K562 (cell line): ENCODE data around the gene NFATC2. TPM values are rescaled to one million over a fixed set of nuclear protein-coding genes. Genes with fewer than 3 reads are reported as not detected.

Experiments
- ATAC-seq: fragments of 200-7000 bp; cut with Tn5 transposase; 3 replicates; pipeline ENCODE4 v1.9.1; 2020; ENCODE audit warnings: moderate library complexity
- BruUV-seq: library from RNA; stranded (reverse); fragments of 400-500 nt; replicated peaks from 2 replicates; lab custom pipeline; 2021; lab: Mats Ljungman, UMichigan
- CTCF ChIA-PET: fragments of 300-600 bp; formaldehyde crosslinking; extraction: SDS; loops from one replicate; lab custom pipeline; 2021; ENCODE audit warnings: low intra/inter-chr PET ratio; lab: Yijun Ruan, JAX
- POLR2A ChIA-PET: fragments of 300-600, 350-650 bp; sonication (Branson Sonifier 250); formaldehyde crosslinking; extraction: SDS; loops from one replicate; lab custom pipeline; 2021; ENCODE audit warnings: antibody characterized with exemption, inconsistent platforms; lab: Yijun Ruan, JAX
- DNase-seq, 4 experiments: peaks; one replicate each; pipeline versions ENCODE4 v3.0.0 to v3.0.0-alpha.2; 2011 to 2018; ENCODE audit warnings: low spot score in 3 of 4, mixed read lengths in 3 of 4; ENCODE audit errors: extremely low read depth in 1 of 4
- FAIRE-seq: peaks from 2 replicates; lab custom pipeline; 2011; peaks lifted over from hg19 to GRCh38; lab: Jason Lieb, UNC
- H2AFZ ChIP-seq: 2 replicates; pipeline ENCODE4 v1.6.0; 2011; ENCODE audit warnings: low read depth, low read length, control low read depth, inconsistent platforms
- H3K27ac ChIP-seq: fragments of 200-600 bp; 3 replicates; pipeline ENCODE4 v1.8.0; 2011; ENCODE audit warnings: low read depth, mild to moderate bottlenecking, control low read depth, inconsistent platforms, low read length, moderate library complexity, mixed read lengths; ENCODE audit errors: extremely low read depth
- H3K27me3 ChIP-seq, 2 experiments: fragments of 300-600 bp in 1 of 2; 2 replicates in 1 of 2; 3 replicates in 1 of 2; pipeline versions ENCODE4 v1.6.0 to v1.8.0; 2011; ENCODE audit warnings: inconsistent platforms in 2 of 2, low read length in 2 of 2, mild to moderate bottlenecking in 1 of 2, mixed read lengths in 1 of 2, moderate library complexity in 1 of 2; ENCODE audit not compliant: control insufficient read depth in 2 of 2, insufficient read depth in 2 of 2
- H3K36me3 ChIP-seq: fragments of 300-600 bp; 3 replicates; pipeline ENCODE4 v1.8.0; 2011; ENCODE audit warnings: mild to moderate bottlenecking, low read length, inconsistent platforms; ENCODE audit not compliant: control insufficient read depth, insufficient read depth
- H3K4me1 ChIP-seq, 2 experiments: fragments of 200-600 bp in 1 of 2; replicated peaks in 1 of 2; 2 replicates in 1 of 2; 3 replicates in 1 of 2; pipeline versions ENCODE4 v1.5.1 to v1.8.0; 2011; ENCODE audit warnings: inconsistent platforms in 2 of 2, low read length in 2 of 2, mild to moderate bottlenecking in 1 of 2, mixed read lengths in 1 of 2, moderate library complexity in 1 of 2; ENCODE audit not compliant: control insufficient read depth in 2 of 2, insufficient read depth in 2 of 2
- H3K4me2 ChIP-seq: 2 replicates; pipeline ENCODE4 v1.6.1; 2011; ENCODE audit warnings: low read length, control low read depth, inconsistent platforms, mixed read lengths; ENCODE audit not compliant: insufficient read depth
- H3K4me3 ChIP-seq: fragments of 200-600 bp; sonication (generic), shearing (Covaris generic); 2 replicates; pipeline ENCODE4 v1.5.1; 2016; ENCODE audit warnings: control low read depth, inconsistent platforms
- H3K79me2 ChIP-seq: fragments of 200-600 bp; 3 replicates; pipeline ENCODE4 v1.8.0; 2011; ENCODE audit warnings: low read length, inconsistent platforms; ENCODE audit not compliant: control insufficient read depth, insufficient read depth
- H3K9ac ChIP-seq, 2 experiments: 2 replicates each; pipeline versions ENCODE4 v1.6.0 to v1.6.1; 2011; ENCODE audit warnings: low read depth in 2 of 2, low read length in 2 of 2, control low read depth in 1 of 2, inconsistent platforms in 1 of 2, mild to moderate bottlenecking in 1 of 2, mixed read lengths in 1 of 2; ENCODE audit not compliant: insufficient read depth in 1 of 2
- H3K9me1 ChIP-seq: one replicate; pipeline ENCODE4 v1.6.0; 2011; ENCODE audit warnings: inconsistent platforms, mild to moderate bottlenecking, low read length, moderate library complexity; ENCODE audit not compliant: control insufficient read depth, insufficient read depth
- H3K9me3 ChIP-seq: replicated peaks from 2 replicates; pipeline ENCODE4 v1.5.1; 2011; ENCODE audit warnings: low read depth, low read length, inconsistent platforms; ENCODE audit not compliant: control insufficient read depth, insufficient read depth
- H4K20me1 ChIP-seq: replicated peaks from 2 replicates; pipeline ENCODE4 v1.6.1; 2011; ENCODE audit warnings: low read length, inconsistent platforms, mixed read lengths; ENCODE audit not compliant: control insufficient read depth, insufficient read depth
- CEBPB ChIP-seq: fragments of 450-650 bp; IDR thresholded peaks from 2 replicates; pipeline ENCODE4 v1.6.1; 2016; ENCODE audit warnings: missing genetic modification characterization, missing compliant biosample characterization
- CREB5 ChIP-seq: fragments of 250-450 bp; sonication (Bioruptor Pico); IDR thresholded peaks from 2 replicates; pipeline ENCODE4 v1.5.0; 2020; ENCODE audit warnings: mild to moderate bottlenecking
- KDM2B ChIP-seq: fragments of 250-450 bp; sonication (Bioruptor Pico); IDR thresholded peaks from 2 replicates; pipeline ENCODE4 v1.8.0; 2021; ENCODE audit warnings: mild to moderate bottlenecking, moderate library complexity
- NUFIP1 ChIP-seq: fragments of 450-650 bp; IDR thresholded peaks from 2 replicates; pipeline ENCODE4 v1.6.1; 2018; ENCODE audit not compliant: partially characterized antibody
- PPARD ChIP-seq: fragments of 250-450 bp; sonication (Bioruptor Pico); IDR thresholded peaks from 2 replicates; pipeline ENCODE4 v1.8.0; 2022; ENCODE audit warnings: inconsistent platforms, mild to moderate bottlenecking, moderate library complexity
- RERE ChIP-seq: sonication (generic); formaldehyde crosslinking; IDR thresholded peaks from 2 replicates; pipeline ENCODE4 v1.8.0; 2023; ENCODE audit warnings: missing genetic modification reagents, mild to moderate bottlenecking, borderline replicate concordance
- SNRNP70 ChIP-seq: fragments of 200-400 bp; formaldehyde crosslinking; optimal IDR thresholded peaks from 2 replicates; pipeline ENCODE3; 2017; ENCODE audit warnings: low read depth, low read length
- TCFL5 ChIP-seq: fragments of 250-450 bp; sonication (Bioruptor Pico); conservative IDR thresholded peaks from 2 replicates; pipeline ENCODE4 v1.6.1; 2021; ENCODE audit warnings: mild to moderate bottlenecking, moderate library complexity, matching md5 sums
- ZBTB17 ChIP-seq: fragments of 450-650 bp; formaldehyde crosslinking; IDR thresholded peaks from 2 replicates; pipeline ENCODE4 v1.4.0; 2020; ENCODE audit warnings: mild to moderate bottlenecking
- ZNF121 ChIP-seq: sonication (generic); formaldehyde crosslinking; conservative IDR thresholded peaks from 2 replicates; pipeline ENCODE4 v1.8.0; 2022; ENCODE audit warnings: missing genetic modification reagents
- ZNF146 ChIP-seq: IDR thresholded peaks from one replicate; pipeline ENCODE4 v1.6.1; 2018; ENCODE audit warnings: missing compliant biosample characterization; ENCODE audit not compliant: unreplicated experiment
- ZNF184 ChIP-seq: sonication (generic); formaldehyde crosslinking; IDR thresholded peaks from 2 replicates; pipeline ENCODE4 v1.5.0; 2020; ENCODE audit warnings: missing genetic modification reagents
- ZNF444 ChIP-seq: fragments of 250-450 bp; sonication (Bioruptor Pico); IDR thresholded peaks from 2 replicates; pipeline ENCODE4 v1.4.0; 2020; ENCODE audit warnings: mild to moderate bottlenecking, moderate library complexity
- ZNF778 ChIP-seq: fragments of 450-650 bp; formaldehyde crosslinking; IDR thresholded peaks from 2 replicates; pipeline ENCODE4 v1.4.0; 2020; ENCODE audit warnings: mild to moderate bottlenecking, moderate library complexity
- WGBS: fragments of 100-300 bp; shearing (Covaris generic); methylation state at CpG from one replicate; pipeline ENCODE4 v1.1.6; 2016; ENCODE audit warnings: low coverage, mixed read lengths; ENCODE audit not compliant: insufficient coverage; ENCODE audit errors: missing lambda C conversion rate; 5-methylcytosine and 5-hydroxymethylcytosine counted together
- in situ Hi-C: fragments of 300-500 bp; cut with MboI; formaldehyde crosslinking; loops from 4 replicates; pipeline ENCODE4 v1.15.0; 2018; ENCODE audit warnings: inconsistent platforms, mixed read lengths
- intact Hi-C: fragments of 100-400 bp; cut with micrococcal nuclease; formaldehyde crosslinking; loops from 2 replicates; pipeline ENCODE4 v1.14.2; 2022
- polyA plus RNA-seq, 8 experiments: library from polyadenylated mRNA; depleted of rRNA in 4 of 8; stranded (reverse) in 5 of 8; unstranded in 3 of 8; fragments of >200 nt; fragmentation: Nextera tagmentation in 2 of 8; fragmentation: Illumina TruSeq in 1 of 8; extraction: Ambion mirVana in 2 of 8; extraction: Trizol in 1 of 8; gene quantifications; 2 replicates each; pipeline versions ENCODE4 v1.2.1 to v1.2.3, GENCODE V29; 2011 to 2014; ENCODE audit warnings: inconsistent platforms in 1 of 8, missing spikeins in 1 of 8
- total RNA-seq, 7 experiments: library from RNA; depleted of rRNA in 6 of 7; stranded (reverse); fragments of >200 nt in 6 of 7; fragmentation: Illumina TruSeq in 2 of 7; extraction: Trizol in 2 of 7; gene quantifications; 2 replicates each; pipeline versions ENCODE4 v1.2.1 to v1.2.3, GENCODE V29; 2011 to 2021; ENCODE audit warnings: low replicate concordance in 1 of 7
- TF ChIP-seq, protein P1 (sequence below): IDR thresholded peaks from 2 replicates; pipeline ENCODE4 v1.6.1; 2011; ENCODE audit warnings: borderline replicate concordance, low read depth, mild to moderate bottlenecking, moderate library complexity, low read length; ENCODE audit not compliant: insufficient read depth, poor library complexity, severe bottlenecking

The NFATC2 gene
- total and polyA plus RNA-seq, 9 of the 15 experiments (the other 6 are each of a cell fraction or from before 2014, with no cell fraction given), result 1.9 to 11.2 (median 3.0) TPM

- intact Hi-C loops, result no loop called here
- H3K4me3 ChIP-seq, result no peak overlapping the region
- H3K27ac ChIP-seq, result no peak overlapping the region
- peaks cover 41% of the 10 kb centered on the region; the same call in 1 of the 3 replicates for H3K36me3 ChIP-seq
- ChIA-PET POLR2A (interaction anchor here (1.1 kb wide), 1 partner anchor 9 kb away, joined by 3 read pairs; no protein-coding TSS in a partner anchor), CTCF (no interaction called here)
- no peaks in the 10 kb centered on the region for H3K9me3 ChIP-seq
- no peak overlapping the region for H2AFZ ChIP-seq
- H3K9ac ChIP-seq, result no peak overlapping the region
- no peaks in the 10 kb centered on the region for H3K27me3 ChIP-seq
- DNase-seq, result no peak
- H4K20me1 ChIP-seq, result no peaks in the 10 kb centered on the region
- no peak overlapping the region for H3K4me2 ChIP-seq
- peaks cover 0 to 11% of the 10 kb centered on the region in 2 experiments; a peak in 2 of 5 replicates for H3K4me1 ChIP-seq
- TF ChIP-seq CEBPB (tag) (no peak), ZNF146 (no peak), NUFIP1 (no peak), PPARD (CRISPR knock-in tag) (no peak), SNRNP70 (no peak), CREB5 (CRISPR knock-in tag) (no peak), RERE (CRISPR knock-in tag) (no peak), KDM2B (CRISPR knock-in tag) (no peak), TCFL5 (CRISPR knock-in tag) (no peak), ZNF778 (CRISPR knock-in tag) (no peak), ZNF121 (CRISPR knock-in tag) (no peak), ZNF444 (CRISPR knock-in tag) (no peak), ZBTB17 (CRISPR knock-in tag) (no peak), ZNF184 (CRISPR knock-in tag) (no peak)
- TF ChIP-seq, protein P1, sequence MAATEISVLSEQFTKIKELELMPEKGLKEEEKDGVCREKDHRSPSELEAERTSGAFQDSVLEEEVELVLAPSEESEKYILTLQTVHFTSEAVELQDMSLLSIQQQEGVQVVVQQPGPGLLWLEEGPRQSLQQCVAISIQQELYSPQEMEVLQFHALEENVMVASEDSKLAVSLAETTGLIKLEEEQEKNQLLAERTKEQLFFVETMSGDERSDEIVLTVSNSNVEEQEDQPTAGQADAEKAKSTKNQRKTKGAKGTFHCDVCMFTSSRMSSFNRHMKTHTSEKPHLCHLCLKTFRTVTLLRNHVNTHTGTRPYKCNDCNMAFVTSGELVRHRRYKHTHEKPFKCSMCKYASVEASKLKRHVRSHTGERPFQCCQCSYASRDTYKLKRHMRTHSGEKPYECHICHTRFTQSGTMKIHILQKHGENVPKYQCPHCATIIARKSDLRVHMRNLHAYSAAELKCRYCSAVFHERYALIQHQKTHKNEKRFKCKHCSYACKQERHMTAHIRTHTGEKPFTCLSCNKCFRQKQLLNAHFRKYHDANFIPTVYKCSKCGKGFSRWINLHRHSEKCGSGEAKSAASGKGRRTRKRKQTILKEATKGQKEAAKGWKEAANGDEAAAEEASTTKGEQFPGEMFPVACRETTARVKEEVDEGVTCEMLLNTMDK, result no peak
- no peaks in the 10 kb centered on the region for H3K9me1 ChIP-seq
- FAIRE-seq, result no peak
- 93% methylated on average over 6 of the region's 8 CpGs for WGBS
- H3K79me2 ChIP-seq, result no peaks in the 10 kb centered on the region
- BruUV-seq, result no TSS peak
- in situ Hi-C loops, result no loop called here
- no peak for ATAC-seq
Measured at GRCh38 chr20:51461306-51461705, 81.2 kb downstream of the NFATC2 start.
